Right atrium auricular region (tissue), 2 donors: ENCODE measurements around the gene SEPTIN8. TPM values are rescaled to one million over a fixed set of nuclear protein-coding genes. Genes with fewer than 3 reads are reported as not detected.
A peak's percentile ranks its signal among the peaks of the same experiment; 100 is the strongest.

Source experiments
- DNase-seq: peaks from one replicate; pipeline ENCODE4 v3.0.0-alpha.2; 2019; ENCODE audit warnings: low spot score
- H3K27ac ChIP-seq, 2 donors: fragments of 200-600 bp; sonication (generic); 1 replicate in 1 of 2; 2 replicates in 1 of 2; pipeline ENCODE4 v1.5.1; 2016 to 2019
- H3K27me3 ChIP-seq, 2 donors: fragments of 200-600 bp; sonication (generic); one replicate each; pipeline versions ENCODE4 v1.5.1 to v1.6.0; 2017 to 2019
- H3K36me3 ChIP-seq: fragments of 200-600 bp; sonication (generic); one replicate; pipeline ENCODE4 v1.5.1; 2016
- H3K4me1 ChIP-seq, 2 donors: fragments of 200-600 bp; sonication (generic); one replicate each; pipeline versions ENCODE4 v1.5.1 to v1.6.0; 2017 to 2019
- H3K4me3 ChIP-seq, 2 donors: fragments of 200-600 bp; sonication (generic); 1 replicate in 1 of 2; 2 replicates in 1 of 2; pipeline ENCODE4 v1.5.1; 2017 to 2019; ENCODE audit warnings: mild to moderate bottlenecking in 1 of 2, moderate library complexity in 1 of 2
- H3K9me3 ChIP-seq, 2 donors: fragments of 200-600 bp; sonication (generic); one replicate each; pipeline ENCODE4 v1.5.1; 2019
- total RNA-seq, 2 donors: library from RNA; depleted of rRNA; stranded (reverse); fragments of >200 nt; gene quantifications; one replicate each; pipeline ENCODE4 v1.1.0, GENCODE V29; 2016
- TF ChIP-seq, protein P1 (sequence below), 2 donors: fragments of 200-600 bp; sonication (generic); IDR thresholded peaks; one replicate each; pipeline ENCODE4 v1.5.1; 2019; ENCODE audit warnings: antibody characterized with exemption in 2 of 2

The SEPTIN8 gene
- total RNA-seq, 2 donors from 2014 or later, result 21.1 to 24.8 TPM

DNA sequence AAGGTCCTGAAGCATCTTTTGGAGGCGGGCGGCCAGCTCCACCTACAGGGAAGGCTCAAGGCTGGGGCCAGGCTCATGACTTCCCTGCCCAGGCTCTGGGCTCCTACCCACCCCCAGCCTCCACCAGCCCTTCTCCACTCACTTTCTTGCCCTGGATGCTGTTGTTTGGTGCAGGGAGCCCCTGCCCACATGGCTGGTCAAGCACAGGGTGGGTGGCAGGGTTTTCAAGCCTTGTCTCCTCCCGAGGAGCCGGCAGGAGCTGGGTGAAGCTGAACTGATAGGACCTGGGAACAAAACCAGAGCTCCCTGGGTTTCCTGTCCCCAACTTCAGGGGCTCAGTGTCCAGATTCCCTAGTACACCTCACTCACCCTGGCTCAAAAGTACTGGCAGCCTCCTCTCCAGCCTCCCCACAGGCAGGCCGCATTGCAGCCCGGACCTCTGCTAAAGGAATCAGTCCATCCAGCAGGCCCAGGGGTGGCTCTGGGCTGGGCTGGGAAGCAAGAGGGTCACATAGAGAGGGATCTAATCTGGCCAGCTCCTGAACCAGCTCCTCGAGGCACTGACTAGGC lies 46.5 kb upstream of the SEPTIN8 start:
- Histone ChIP-seq H3K4me1 (peaks cover 0 to 30% of the 10 kb centered on the region in 2 donors), H3K27ac (no peak overlapping the region), H3K4me3 (peak overlapping the region in 1 of 2 donors; percentile 38), H3K36me3 (no peaks in the 10 kb centered on the region), H3K27me3 (no peaks in the 10 kb centered on the region), H3K9me3 (no peaks in the 10 kb centered on the region)
- no peak for DNase-seq
- TF ChIP-seq, protein P1, sequence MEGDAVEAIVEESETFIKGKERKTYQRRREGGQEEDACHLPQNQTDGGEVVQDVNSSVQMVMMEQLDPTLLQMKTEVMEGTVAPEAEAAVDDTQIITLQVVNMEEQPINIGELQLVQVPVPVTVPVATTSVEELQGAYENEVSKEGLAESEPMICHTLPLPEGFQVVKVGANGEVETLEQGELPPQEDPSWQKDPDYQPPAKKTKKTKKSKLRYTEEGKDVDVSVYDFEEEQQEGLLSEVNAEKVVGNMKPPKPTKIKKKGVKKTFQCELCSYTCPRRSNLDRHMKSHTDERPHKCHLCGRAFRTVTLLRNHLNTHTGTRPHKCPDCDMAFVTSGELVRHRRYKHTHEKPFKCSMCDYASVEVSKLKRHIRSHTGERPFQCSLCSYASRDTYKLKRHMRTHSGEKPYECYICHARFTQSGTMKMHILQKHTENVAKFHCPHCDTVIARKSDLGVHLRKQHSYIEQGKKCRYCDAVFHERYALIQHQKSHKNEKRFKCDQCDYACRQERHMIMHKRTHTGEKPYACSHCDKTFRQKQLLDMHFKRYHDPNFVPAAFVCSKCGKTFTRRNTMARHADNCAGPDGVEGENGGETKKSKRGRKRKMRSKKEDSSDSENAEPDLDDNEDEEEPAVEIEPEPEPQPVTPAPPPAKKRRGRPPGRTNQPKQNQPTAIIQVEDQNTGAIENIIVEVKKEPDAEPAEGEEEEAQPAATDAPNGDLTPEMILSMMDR (IDR thresholded peaks at IDR 0.05), result no peak

DNA sequence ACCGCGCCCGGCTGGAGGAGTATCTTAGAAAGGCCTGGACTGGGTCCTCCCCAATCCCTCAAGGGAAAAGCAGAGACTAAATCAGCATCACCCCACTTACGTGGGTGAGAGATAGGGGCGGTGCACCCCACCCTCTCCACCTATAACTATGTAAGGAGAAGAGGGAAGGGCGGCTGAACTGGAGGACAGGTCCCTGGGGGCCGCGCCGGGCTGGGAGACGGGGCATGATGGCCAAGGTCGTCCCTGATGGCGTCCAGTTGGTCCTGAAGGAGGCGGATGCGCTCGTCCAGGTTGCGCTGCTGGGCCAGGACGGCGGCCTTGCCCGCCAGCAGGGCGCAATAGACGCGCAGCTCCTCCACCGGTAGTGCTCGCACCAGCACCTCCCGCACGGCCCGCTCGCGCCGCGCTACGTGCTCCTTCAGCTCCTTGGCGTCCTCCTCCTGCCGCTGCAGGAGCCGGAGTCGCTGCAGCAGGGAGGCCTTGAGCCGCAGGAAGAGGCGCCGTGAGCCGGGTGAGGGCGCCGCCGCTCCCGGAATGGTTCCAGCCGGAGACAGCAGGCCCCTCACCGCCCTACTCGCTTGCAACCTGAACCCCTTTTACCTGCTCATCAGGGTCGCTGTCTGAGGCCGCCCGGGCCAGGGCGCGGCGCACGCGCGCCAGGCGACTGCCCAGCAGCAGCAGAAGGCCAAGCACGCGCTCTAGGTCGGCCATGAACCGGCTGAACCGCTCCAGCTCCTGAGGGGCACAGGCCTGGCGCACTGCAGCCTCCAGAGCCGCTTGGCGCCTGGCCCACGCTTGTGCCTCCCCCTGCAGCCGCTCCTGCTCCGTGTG lies 45.8 kb upstream of the SEPTIN8 start:
- H3K9me3 ChIP-seq, result no peaks in the 10 kb centered on the region
- DNase-seq, result no peak
- no peaks in the 10 kb centered on the region for H3K27me3 ChIP-seq
- H3K27ac ChIP-seq, result no peak overlapping the region
- peaks cover 0 to 29% of the 10 kb centered on the region in 2 donors for H3K4me1 ChIP-seq
- H3K4me3 ChIP-seq, result peak overlapping the region; percentile 3 to 38
- no peaks in the 10 kb centered on the region for H3K36me3 ChIP-seq
- TF ChIP-seq, protein P1 (IDR thresholded peaks at IDR 0.05), result no peak

DNA sequence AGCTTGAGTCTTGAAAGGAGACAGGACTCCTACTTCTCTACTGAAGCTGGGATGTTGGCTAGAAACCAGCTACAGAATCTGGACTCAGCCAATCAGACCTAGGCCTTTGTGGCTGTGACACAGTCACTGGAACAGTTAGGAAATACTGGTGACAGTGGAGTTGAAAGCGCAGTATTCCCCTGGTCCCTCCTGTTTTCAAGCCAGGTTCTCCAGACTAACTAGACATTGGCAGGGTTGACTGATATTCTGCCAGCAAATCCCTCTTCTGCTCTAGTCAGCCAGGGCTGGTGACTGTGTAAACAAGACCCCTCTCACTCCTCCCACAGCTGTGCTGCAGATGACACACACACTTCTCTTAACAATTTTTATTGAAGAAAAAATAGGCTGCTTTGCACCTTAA lies 44.8 kb upstream of the SEPTIN8 start:
- Histone ChIP-seq H3K4me3 (no peak overlapping the region), H3K36me3 (no peaks in the 10 kb centered on the region), H3K27ac (no peak overlapping the region), H3K27me3 (no peaks in the 10 kb centered on the region), H3K9me3 (no peaks in the 10 kb centered on the region), H3K4me1 (peaks cover 0 to 29% of the 10 kb centered on the region in 2 donors)
- DNase-seq, result no peak
- TF ChIP-seq, protein P1 (IDR thresholded peaks at IDR 0.05), result no peak

DNA sequence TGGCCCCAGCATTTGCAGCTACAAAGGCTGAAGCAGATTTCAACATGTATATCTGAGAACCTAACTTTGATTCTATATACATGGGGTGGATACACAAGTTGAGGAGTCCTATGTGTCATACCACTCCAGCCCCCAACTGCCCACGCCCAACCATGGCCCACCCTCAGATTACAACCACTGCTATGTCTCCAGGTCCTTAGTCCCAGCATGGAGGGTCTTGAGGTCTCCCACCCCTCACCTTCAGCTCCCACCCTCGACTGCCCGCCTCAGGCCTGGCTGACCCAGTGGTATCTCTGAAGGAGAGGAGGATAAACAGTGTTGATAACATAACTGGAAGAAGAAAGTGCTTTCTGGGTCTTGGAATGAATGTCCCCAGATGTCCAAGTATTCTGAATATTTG lies 44.3 kb upstream of the SEPTIN8 start:
- Histone ChIP-seq H3K4me1 (peaks cover 0 to 28% of the 10 kb centered on the region in 2 donors), H3K9me3 (no peaks in the 10 kb centered on the region), H3K4me3 (no peak overlapping the region), H3K36me3 (no peaks in the 10 kb centered on the region), H3K27ac (no peak overlapping the region), H3K27me3 (no peaks in the 10 kb centered on the region)
- DNase-seq, result no peak
- TF ChIP-seq, protein P1 (IDR thresholded peaks at IDR 0.05), result no peak

DNA sequence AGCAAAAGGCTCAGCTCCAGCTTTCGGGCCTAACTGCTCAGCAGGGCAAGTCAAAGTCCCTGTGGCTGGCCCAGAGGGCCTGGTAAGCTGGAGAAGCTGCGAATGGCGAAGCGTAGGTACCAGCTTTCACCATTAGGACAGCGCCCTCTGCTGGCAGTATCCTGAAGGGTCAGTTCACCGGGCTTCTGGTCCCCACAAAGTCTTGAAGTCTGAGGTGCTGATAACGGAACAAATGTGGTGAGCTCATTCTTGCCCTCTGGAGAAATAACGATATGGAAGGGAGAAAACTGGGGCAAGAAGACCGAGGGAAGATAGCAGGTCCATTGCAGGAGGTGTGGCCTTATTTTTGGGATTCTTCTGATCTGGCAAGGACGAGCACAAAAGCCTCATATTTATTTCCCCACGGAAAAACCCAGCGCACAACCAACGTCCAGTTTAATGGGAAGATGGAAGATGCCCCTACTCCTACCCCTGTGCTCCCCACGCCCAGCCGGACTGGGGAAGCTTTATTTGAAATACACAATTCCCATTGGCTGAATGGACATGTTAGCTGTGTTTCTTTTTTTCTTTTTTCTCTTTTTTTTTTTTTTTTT lies 43.2 kb upstream of the SEPTIN8 start:
- Histone ChIP-seq H3K36me3 (no peaks in the 10 kb centered on the region), H3K4me3 (no peak overlapping the region), H3K27me3 (no peaks in the 10 kb centered on the region), H3K27ac (no peak overlapping the region), H3K4me1 (peaks cover 0 to 21% of the 10 kb centered on the region in 2 donors), H3K9me3 (no peaks in the 10 kb centered on the region)
- TF ChIP-seq, protein P1 (IDR thresholded peaks at IDR 0.05), result peak; percentile 94
- DNase-seq, result peak; percentile 96
